ENCODE data around the gene TRIM16. TPM values are rescaled to one million over a fixed set of nuclear protein-coding genes. Genes with fewer than 3 reads are reported as not detected.
"Not testable (repeated sequence)": the region's sequence is repeated elsewhere in the genome, so short reads cannot be mapped to it uniquely, and the experiment has no call there.

Gene TRIM16
- total and polyA plus RNA-seq, 2 of the 8 experiments (the other 6 are each of a cell fraction or from before 2014, with no cell fraction given), result 15.2 to 29.1 TPM

DNA sequence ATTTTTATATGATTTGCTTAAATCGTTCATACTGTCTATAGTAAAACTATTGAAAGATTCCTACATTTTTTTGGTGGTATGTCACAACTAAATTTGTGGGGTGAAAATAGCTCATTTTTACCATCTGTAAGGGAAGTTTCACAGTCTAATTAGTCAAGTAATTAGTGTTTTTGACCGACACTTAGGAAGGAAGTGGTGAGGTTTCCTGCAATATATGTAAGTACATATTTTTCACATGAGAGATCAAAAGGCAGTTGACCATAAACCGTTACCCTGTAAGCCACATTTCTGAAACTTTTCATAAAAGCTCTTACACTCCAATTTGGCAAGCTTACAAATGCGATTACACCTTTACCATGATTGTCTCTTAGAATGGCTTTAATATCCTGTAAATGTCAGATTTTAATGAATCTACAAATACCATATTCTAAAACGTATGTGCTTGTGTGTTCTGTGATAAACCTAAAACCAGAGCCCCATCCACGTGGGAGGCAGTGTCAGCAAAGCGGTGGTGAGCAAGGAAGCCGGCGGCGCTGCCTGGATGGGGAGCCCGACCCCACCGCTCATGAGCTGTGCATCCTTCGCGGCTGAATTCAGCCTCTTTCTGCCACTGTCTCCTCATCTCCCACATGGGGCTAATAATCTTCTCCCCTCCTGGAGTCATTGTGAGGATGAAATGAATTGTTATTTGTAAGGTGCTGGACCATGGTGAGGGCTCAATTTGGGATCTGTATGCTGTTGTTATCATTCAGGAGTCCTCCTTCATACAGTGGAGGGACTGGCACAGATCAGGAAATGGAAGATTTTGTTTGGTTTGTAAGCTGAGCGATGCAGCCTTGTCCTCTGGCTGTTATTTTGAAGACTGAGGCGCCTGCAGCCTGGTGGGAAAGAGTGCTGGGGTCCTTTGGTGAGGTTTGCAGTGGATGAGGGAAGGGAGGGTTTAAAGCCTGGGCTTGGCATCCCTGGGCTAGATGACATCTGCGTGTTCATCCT is 94.3 kb downstream of the TRIM16 start:
- H3K14ac ChIP-seq (ENCODE audit: insufficient read length); H3K9me3 ChIP-seq (ENCODE audit: insufficient read depth in 2 of 2, low read depth in 1 of 2, low read length in 1 of 2); H2BK5ac ChIP-seq (ENCODE audit: low read depth, low read length); POLR2A ChIA-PET (ENCODE audit: partially characterized antibody); H2BK15ac ChIP-seq (ENCODE audit: low read length); H2BK20ac ChIP-seq (ENCODE audit: low read length); H4K20me1 ChIP-seq (replicated peaks in 1 of 2; ENCODE audit: control insufficient read depth in 1 of 2, insufficient read depth in 2 of 2, low read length in 2 of 2); H3K4me3 ChIP-seq (ENCODE audit: extremely low read depth in 1 of 4, insufficient read depth in 2 of 4, low read depth in 3 of 4, low read length in 4 of 4); H3K79me1 ChIP-seq (ENCODE audit: low read depth, low read length); H3K4me1 ChIP-seq (replicated peaks in 1 of 4; ENCODE audit: control insufficient read depth in 3 of 4, insufficient read depth in 4 of 4, low read length in 3 of 4); H3K79me2 ChIP-seq (ENCODE audit: control insufficient read depth in 1 of 2, insufficient read depth in 2 of 2, low read length in 2 of 2); H3K9ac ChIP-seq (replicated peaks in 1 of 4; ENCODE audit: extremely low read depth in 1 of 4, low read depth in 3 of 4, low read length in 3 of 4); H3K56ac ChIP-seq (replicated peaks; ENCODE audit: insufficient read length, low read depth, low read length); H2BK12ac ChIP-seq (ENCODE audit: low read depth, low read length); H3K23ac ChIP-seq (ENCODE audit: insufficient read length); H3K4ac ChIP-seq (replicated peaks; ENCODE audit: insufficient read length, low read depth, low read length); H3K27ac ChIP-seq (ENCODE audit: low read depth, low read length); H3K27me3 ChIP-seq (replicated peaks in 1 of 4; ENCODE audit: control insufficient read depth in 3 of 4, extremely low read depth in 1 of 4, insufficient read depth in 3 of 4, low read length in 3 of 4); H2AK5ac ChIP-seq (ENCODE audit: low read depth, low read length); H3K23me2 ChIP-seq (ENCODE audit: low read depth, low read length); FAIRE-seq; H4K5ac ChIP-seq (ENCODE audit: insufficient read length, low read depth, low read length); H3K4me2 ChIP-seq (ENCODE audit: insufficient read depth in 1 of 2, low read depth in 2 of 2, low read length in 2 of 2); DNase-seq (ENCODE audit: low read depth in 1 of 2, low spot score in 2 of 2); H2AFZ ChIP-seq (ENCODE audit: low read length); H4K91ac ChIP-seq (replicated peaks; ENCODE audit: insufficient read length, low read length); CTCF ChIA-PET (ENCODE audit: partially characterized antibody); H4K8ac ChIP-seq (ENCODE audit: extremely low read depth, insufficient read depth, low read length); H3K36me3 ChIP-seq (ENCODE audit: control insufficient read depth in 2 of 4, insufficient read depth in 4 of 4, low read length in 3 of 4); H2BK120ac ChIP-seq (replicated peaks; ENCODE audit: low read depth, low read length); H3K18ac ChIP-seq (ENCODE audit: extremely low read depth, low read length): not testable (repeated sequence)
- WGBS, 2 experiments (ENCODE audit: extremely low coverage in 1 of 2, insufficient coverage in 1 of 2, insufficient read length in 1 of 2, insufficient replicate concordance in 2 of 2, low coverage in 1 of 2, low lambda C conversion rate in 2 of 2, missing lambda C conversion rate in 1 of 2), result 97% methylated on average over 12 of the region's 17 CpGs; no CpG with 5 or more reads in 1 of the 2 experiments

All from H1 (cell line).